Body of pancreas (tissue), 4 donors: ENCODE data around the gene DACH1.

Experiments
- POLR2A ChIP-seq, 3 donors: fragments of 450-650 bp; IDR thresholded peaks; one replicate each; pipeline ENCODE4 v1.6.1; 2016; ENCODE audit warnings: antibody characterized with exemption in 3 of 3, mild to moderate bottlenecking in 2 of 3
- TF ChIP-seq, protein P1 (sequence below), 7 experiments: fragments of 450-650 bp in 4 of 7; fragments of 200-600 bp in 3 of 7; sonication (generic) in 3 of 7; IDR thresholded peaks; one replicate each; pipeline ENCODE4 v1.5.1; 2016 to 2019; ENCODE audit warnings: antibody characterized with exemption in 7 of 7

GRCh38 chr13:71638751-71639150, 228.3 kb downstream of the DACH1 start:
- TF ChIP-seq, protein P1, sequence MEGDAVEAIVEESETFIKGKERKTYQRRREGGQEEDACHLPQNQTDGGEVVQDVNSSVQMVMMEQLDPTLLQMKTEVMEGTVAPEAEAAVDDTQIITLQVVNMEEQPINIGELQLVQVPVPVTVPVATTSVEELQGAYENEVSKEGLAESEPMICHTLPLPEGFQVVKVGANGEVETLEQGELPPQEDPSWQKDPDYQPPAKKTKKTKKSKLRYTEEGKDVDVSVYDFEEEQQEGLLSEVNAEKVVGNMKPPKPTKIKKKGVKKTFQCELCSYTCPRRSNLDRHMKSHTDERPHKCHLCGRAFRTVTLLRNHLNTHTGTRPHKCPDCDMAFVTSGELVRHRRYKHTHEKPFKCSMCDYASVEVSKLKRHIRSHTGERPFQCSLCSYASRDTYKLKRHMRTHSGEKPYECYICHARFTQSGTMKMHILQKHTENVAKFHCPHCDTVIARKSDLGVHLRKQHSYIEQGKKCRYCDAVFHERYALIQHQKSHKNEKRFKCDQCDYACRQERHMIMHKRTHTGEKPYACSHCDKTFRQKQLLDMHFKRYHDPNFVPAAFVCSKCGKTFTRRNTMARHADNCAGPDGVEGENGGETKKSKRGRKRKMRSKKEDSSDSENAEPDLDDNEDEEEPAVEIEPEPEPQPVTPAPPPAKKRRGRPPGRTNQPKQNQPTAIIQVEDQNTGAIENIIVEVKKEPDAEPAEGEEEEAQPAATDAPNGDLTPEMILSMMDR (IDR thresholded peaks at IDR 0.05): no peak
- TF ChIP-seq POLR2A (IDR thresholded peaks at IDR 0.05): no peak
